Measurements from ENCODE around the gene SPRR3. TPM values are rescaled to one million over a fixed set of nuclear protein-coding genes. Genes with fewer than 3 reads are reported as not detected.
"Not testable (repeated sequence)": the region's sequence is repeated elsewhere in the genome, so short reads cannot be mapped to it uniquely, and the experiment has no call there.

SPRR3 gene
- total RNA-seq, 4 donors from 2014 or later, result 7,283 to 22,357 (median 8,768) TPM

DNA sequence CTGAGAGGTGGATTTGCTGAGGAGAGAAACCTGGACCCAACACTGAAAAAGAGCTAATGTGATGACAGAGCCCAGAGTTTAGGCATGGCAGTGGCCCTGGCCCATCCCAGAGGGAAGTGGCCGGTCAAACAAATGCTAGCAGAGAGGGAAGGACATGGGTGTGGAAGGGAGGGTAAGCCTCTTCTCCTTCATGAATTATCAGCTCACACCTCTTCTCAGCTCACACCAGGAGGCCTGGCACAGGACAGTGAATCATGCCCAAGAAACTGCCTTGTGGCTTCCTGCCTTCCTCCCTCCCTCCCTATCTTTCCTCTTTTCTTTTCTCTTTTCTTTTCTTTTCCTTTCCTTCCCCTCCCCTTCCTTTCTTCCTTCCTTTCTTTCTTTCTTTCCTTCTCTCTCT is 1.3 kb upstream of the SPRR3 start:
- no peaks in the 10 kb centered on the region for H3K36me3 ChIP-seq
- no peak for DNase-seq
- 81% methylated on average over 1 of the region's 1 CpG; no CpG with 5 or more reads in 1 of the 2 donors for WGBS, 2 donors
- peaks cover 0 to 48% (median 0%) of the 10 kb centered on the region in 3 donors for H3K4me1 ChIP-seq
- TF ChIP-seq, protein P1, sequence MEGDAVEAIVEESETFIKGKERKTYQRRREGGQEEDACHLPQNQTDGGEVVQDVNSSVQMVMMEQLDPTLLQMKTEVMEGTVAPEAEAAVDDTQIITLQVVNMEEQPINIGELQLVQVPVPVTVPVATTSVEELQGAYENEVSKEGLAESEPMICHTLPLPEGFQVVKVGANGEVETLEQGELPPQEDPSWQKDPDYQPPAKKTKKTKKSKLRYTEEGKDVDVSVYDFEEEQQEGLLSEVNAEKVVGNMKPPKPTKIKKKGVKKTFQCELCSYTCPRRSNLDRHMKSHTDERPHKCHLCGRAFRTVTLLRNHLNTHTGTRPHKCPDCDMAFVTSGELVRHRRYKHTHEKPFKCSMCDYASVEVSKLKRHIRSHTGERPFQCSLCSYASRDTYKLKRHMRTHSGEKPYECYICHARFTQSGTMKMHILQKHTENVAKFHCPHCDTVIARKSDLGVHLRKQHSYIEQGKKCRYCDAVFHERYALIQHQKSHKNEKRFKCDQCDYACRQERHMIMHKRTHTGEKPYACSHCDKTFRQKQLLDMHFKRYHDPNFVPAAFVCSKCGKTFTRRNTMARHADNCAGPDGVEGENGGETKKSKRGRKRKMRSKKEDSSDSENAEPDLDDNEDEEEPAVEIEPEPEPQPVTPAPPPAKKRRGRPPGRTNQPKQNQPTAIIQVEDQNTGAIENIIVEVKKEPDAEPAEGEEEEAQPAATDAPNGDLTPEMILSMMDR (IDR thresholded peaks at IDR 0.05), result no peak
- TF ChIP-seq POLR2A (IDR thresholded peaks at IDR 0.05), result no peak
- peak overlapping the region; percentile 30 to 91 (median 84) for H3K27ac ChIP-seq
- no peaks in the 10 kb centered on the region for H3K27me3 ChIP-seq
- no peak overlapping the region for H3K4me3 ChIP-seq
- intact Hi-C loops (cut with DNase I), result no loop called here
- H3K9me3 ChIP-seq, result no peaks in the 10 kb centered on the region

- H3K4me1 ChIP-seq; intact Hi-C loops (cut with DNase I); H3K4me3 ChIP-seq; DNase-seq; H3K27ac ChIP-seq; H3K36me3 ChIP-seq; H3K27me3 ChIP-seq; H3K9me3 ChIP-seq: not testable (repeated sequence)
- WGBS, 2 donors, result 80 to 81% methylated on average over 6 to 8 of the region's 8 CpGs
Observed at GRCh38 chr1:153011235-153011758, 9.7 kb downstream of the SPRR3 start.

- H3K27ac ChIP-seq; intact Hi-C loops (cut with DNase I); DNase-seq; H3K9me3 ChIP-seq; H3K4me3 ChIP-seq; H3K27me3 ChIP-seq; H3K36me3 ChIP-seq: not testable (repeated sequence)
- H3K4me1 ChIP-seq, result peaks cover 0 to 13% (median 0%) of the 10 kb centered on the region in 3 donors
- WGBS, 2 donors, result 43 to 47% methylated on average over 2 of the region's 2 CpGs
Observed at GRCh38 chr1:153021829-153022228, 20.3 kb downstream of the SPRR3 start.

DNA sequence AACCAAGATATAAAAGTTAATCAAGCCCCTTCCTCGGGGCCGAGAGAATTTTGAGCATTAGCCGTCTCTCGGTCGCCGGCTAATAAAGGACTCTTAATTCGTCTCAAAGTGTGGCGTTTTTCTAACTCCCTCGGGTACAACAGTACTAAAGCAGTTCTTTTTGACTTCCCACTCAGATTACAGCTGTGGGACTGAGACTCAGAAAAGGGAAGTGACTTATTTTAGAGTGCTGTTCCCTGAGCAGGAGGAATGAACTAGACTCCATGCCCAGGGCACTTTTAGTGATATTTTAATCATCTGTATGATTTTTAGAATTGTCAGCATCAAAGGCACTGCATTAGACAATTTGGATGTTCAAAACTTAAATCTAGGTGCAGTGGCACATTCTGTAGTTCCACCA is 20.8 kb downstream of the SPRR3 start:
- WGBS, 2 donors, result 65 to 81% methylated on average over 9 of the region's 9 CpGs
- intact Hi-C loops (cut with DNase I), result not testable (repeated sequence)

DNA sequence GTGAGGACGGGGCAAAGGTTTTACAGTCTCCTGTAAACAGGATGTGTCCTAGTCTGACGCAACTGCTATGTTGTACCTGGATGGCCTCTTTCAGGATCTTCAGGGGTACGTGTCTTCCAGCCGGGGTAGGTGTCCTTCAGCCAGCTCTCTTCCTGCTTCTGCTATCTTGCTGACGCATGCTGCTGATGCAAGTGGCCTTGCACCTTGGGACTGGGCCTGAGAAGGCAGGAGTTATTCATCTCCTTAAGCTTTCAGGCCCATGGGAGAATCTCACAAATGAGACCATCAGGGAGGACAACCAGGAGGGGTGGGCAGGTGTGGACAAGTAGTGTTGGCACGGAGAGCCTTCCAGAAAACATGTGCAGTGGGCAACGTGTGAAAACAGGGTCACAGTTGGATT is 21.6 kb downstream of the SPRR3 start:
- Histone ChIP-seq H3K36me3 (peaks cover 0 to 5% (median 0%) of the 10 kb centered on the region in 3 donors), H3K9me3 (no peaks in the 10 kb centered on the region), H3K27ac (no peak overlapping the region), H3K4me1 (peaks cover 0 to 10% (median 0%) of the 10 kb centered on the region in 3 donors), H3K4me3 (no peak overlapping the region), H3K27me3 (no peaks in the 10 kb centered on the region)
- TF ChIP-seq, protein P1 (IDR thresholded peaks at IDR 0.05), result no peak
- TF ChIP-seq POLR2A (IDR thresholded peaks at IDR 0.05), result no peak
- DNase-seq, result no peak
- intact Hi-C loops (cut with DNase I), result no loop called here
- WGBS, 2 donors, result 76 to 78% methylated on average over 4 to 5 of the region's 7 CpGs

More for the DNA sequence above, 20.8 kb downstream of the SPRR3 start:
- not testable (repeated sequence) for H3K4me3 ChIP-seq, H3K36me3 ChIP-seq, H3K9me3 ChIP-seq, H3K27ac ChIP-seq, DNase-seq, H3K27me3 ChIP-seq
- H3K4me1 ChIP-seq, result peaks cover 0 to 13% (median 0%) of the 10 kb centered on the region in 3 donors

- TF ChIP-seq, protein P1 (IDR thresholded peaks at IDR 0.05), result no peak
- TF ChIP-seq POLR2A (IDR thresholded peaks at IDR 0.05), result no peak
- intact Hi-C loops (cut with DNase I), result no loop called here
- 75 to 77% methylated on average over 1 of the region's 1 CpG for WGBS, 2 donors
- Histone ChIP-seq H3K4me1 (no peaks in the 10 kb centered on the region), H3K27ac (no peak overlapping the region), H3K36me3 (no peaks in the 10 kb centered on the region), H3K27me3 (no peaks in the 10 kb centered on the region), H3K4me3 (no peak overlapping the region), H3K9me3 (no peaks in the 10 kb centered on the region)
- DNase-seq, result no peak
Observed at GRCh38 chr1:153024413-153024812, 22.9 kb downstream of the SPRR3 start.

- Histone ChIP-seq H3K36me3 (no peaks in the 10 kb centered on the region), H3K4me3 (no peak overlapping the region), H3K9me3 (no peaks in the 10 kb centered on the region), H3K27me3 (no peaks in the 10 kb centered on the region), H3K4me1 (peaks cover 0 to 5% (median 0%) of the 10 kb centered on the region in 3 donors), H3K27ac (no peak overlapping the region)
- TF ChIP-seq, protein P1 (IDR thresholded peaks at IDR 0.05), result no peak
- TF ChIP-seq POLR2A (IDR thresholded peaks at IDR 0.05), result no peak
- intact Hi-C loops (cut with DNase I), result no loop called here
- no peak for DNase-seq
- WGBS, 2 donors, result 21 to 48% methylated on average over 1 of the region's 1 CpG
Observed at GRCh38 chr1:153025797-153026196, 24.2 kb downstream of the SPRR3 start.

Data from esophagus squamous epithelium (tissue), 5 donors.